SK-N-DZ (cell line): ENCODE results near the gene BMPER.

Experiments
- DNase-seq: peaks from one replicate; pipeline ENCODE4 v3.0.0-alpha.2; 2015; ENCODE audit warnings: low spot score

BMPER gene

GRCh38 chr7:34060196-34060947 lies 155.0 kb downstream of the BMPER start:
- DNase-seq = no peak

GRCh38 chr7:34061149-34061548 lies 155.8 kb downstream of the BMPER start:
- DNase-seq = no peak

- no peak for DNase-seq
Observed at GRCh38 chr7:34062341-34062740, 157.0 kb downstream of the BMPER start.

- DNase-seq = no peak
Observed at GRCh38 chr7:34062826-34063225, 157.5 kb downstream of the BMPER start.

GRCh38 chr7:34064519-34065158 lies 159.3 kb downstream of the BMPER start:
- no peak for DNase-seq

- DNase-seq = no peak
Observed at GRCh38 chr7:34066411-34066810, 161.1 kb downstream of the BMPER start.

GRCh38 chr7:34067005-34067778 lies 161.9 kb downstream of the BMPER start:
- no peak for DNase-seq

- DNase-seq = no peak
Observed at GRCh38 chr7:34069676-34070075, 164.3 kb downstream of the BMPER start.

GRCh38 chr7:34070511-34071323 lies 165.4 kb downstream of the BMPER start:
- no peak for DNase-seq

GRCh38 chr7:34073676-34074075 lies 168.3 kb downstream of the BMPER start:
- no peak for DNase-seq

GRCh38 chr7:34074421-34074820 lies 169.1 kb downstream of the BMPER start:
- no peak for DNase-seq

- no peak for DNase-seq
Observed at GRCh38 chr7:34075523-34076370, 170.4 kb downstream of the BMPER start.

- no peak for DNase-seq
Observed at GRCh38 chr7:34077168-34077567, 171.8 kb downstream of the BMPER start.

GRCh38 chr7:34078864-34079263 lies 173.5 kb downstream of the BMPER start:
- no peak for DNase-seq

- DNase-seq = no peak
Observed at GRCh38 chr7:34080513-34080912, 175.2 kb downstream of the BMPER start.

GRCh38 chr7:34081935-34082334 lies 176.6 kb downstream of the BMPER start:
- DNase-seq = no peak

GRCh38 chr7:34083440-34083839 lies 178.1 kb downstream of the BMPER start:
- DNase-seq = no peak

- no peak for DNase-seq
Observed at GRCh38 chr7:34084651-34085050, 179.3 kb downstream of the BMPER start.

GRCh38 chr7:34086064-34086463 lies 180.7 kb downstream of the BMPER start:
- DNase-seq = no peak

GRCh38 chr7:34086981-34087380 lies 181.6 kb downstream of the BMPER start:
- no peak for DNase-seq
